ENCODE results near the gene TOMM20. TPM values are rescaled to one million over a fixed set of nuclear protein-coding genes. Genes with fewer than 3 reads are reported as not detected.
A peak's percentile ranks its signal among the peaks of the same experiment; 100 is the strongest.

TOMM20 gene
- total RNA-seq, 3 donors from 2014 or later: 112 to 153 (median 112) TPM

GRCh38 chr1:235069577-235070563 lies 58.8 kb downstream of the TOMM20 start:
- Histone ChIP-seq H3K9me3 (no peaks in the 10 kb centered on the region), H3K27ac (peak overlapping the region; percentile 96 to 98), H3K36me3 (no peaks in the 10 kb centered on the region), H3K27me3 (no peaks in the 10 kb centered on the region), H3K4me1 (peaks cover 20 to 32% of the 10 kb centered on the region in 2 donors), H3K4me3 (no peak overlapping the region)
- TF ChIP-seq POLR2A (IDR thresholded peaks at IDR 0.05): no peak
- peak; percentile 75 to 90 (median 87) for TF ChIP-seq POLR2AphosphoS5 (IDR thresholded peaks at IDR 0.05)
- intact Hi-C loops (cut with DNase I; ENCODE audit: low total_unique reads): loop anchor here (5.0 kb wide), 1 partner anchor 93 kb away; no protein-coding TSS in a partner anchor
- DNase-seq (ENCODE audit: low spot score in 2 of 2): peak; percentile 83 to 95

- intact Hi-C loops (cut with DNase I; ENCODE audit: low total_unique reads): no loop called here
- Histone ChIP-seq H3K27me3 (no peaks in the 10 kb centered on the region), H3K27ac (peak overlapping the region; percentile 96 to 98), H3K4me1 (peaks cover 13 to 25% of the 10 kb centered on the region in 2 donors), H3K4me3 (no peak overlapping the region), H3K9me3 (no peaks in the 10 kb centered on the region), H3K36me3 (no peaks in the 10 kb centered on the region)
- DNase-seq (ENCODE audit: low spot score in 2 of 2): no peak
- TF ChIP-seq CTCF (IDR thresholded peaks at IDR 0.05) (no peak), POLR2AphosphoS5 (IDR thresholded peaks at IDR 0.05) (no peak), POLR2A (IDR thresholded peaks at IDR 0.05) (no peak)
Measured at GRCh38 chr1:235069176-235069575, 59.5 kb downstream of the TOMM20 start.

GRCh38 chr1:235068158-235069121 lies 60.2 kb downstream of the TOMM20 start:
- Histone ChIP-seq H3K4me1 (peaks cover 8 to 20% of the 10 kb centered on the region in 2 donors), H3K9me3 (no peaks in the 10 kb centered on the region), H3K36me3 (no peaks in the 10 kb centered on the region), H3K27ac (peak overlapping the region; percentile 96 to 98), H3K27me3 (no peaks in the 10 kb centered on the region), H3K4me3 (peak overlapping the region in 1 of 3 donors; percentile 42)
- TF ChIP-seq CTCF (IDR thresholded peaks at IDR 0.05): no peak
- peak in 1 of 3 donors; percentile 48 for TF ChIP-seq POLR2AphosphoS5 (IDR thresholded peaks at IDR 0.05)
- DNase-seq (ENCODE audit: low spot score in 2 of 2): peak; percentile 65 to 91
- intact Hi-C loops (cut with DNase I; ENCODE audit: low total_unique reads): no loop called here

GRCh38 chr1:235067396-235068157 lies 61.1 kb downstream of the TOMM20 start:
- intact Hi-C loops (cut with DNase I; ENCODE audit: low total_unique reads): loop anchor here (1.0 kb wide), 1 partner anchor 344 kb away; no protein-coding TSS in a partner anchor
- Histone ChIP-seq H3K4me3 (peak overlapping the region in 1 of 3 donors; percentile 42), H3K36me3 (no peaks in the 10 kb centered on the region), H3K9me3 (no peaks in the 10 kb centered on the region), H3K4me1 (peaks cover 6 to 15% of the 10 kb centered on the region in 2 donors), H3K27ac (peak overlapping the region; percentile 96 to 98), H3K27me3 (no peaks in the 10 kb centered on the region)
- TF ChIP-seq POLR2A (IDR thresholded peaks at IDR 0.05): no peak
- TF ChIP-seq POLR2AphosphoS5 (IDR thresholded peaks at IDR 0.05): peak; percentile 66 to 87 (median 75)
- TF ChIP-seq CTCF (IDR thresholded peaks at IDR 0.05): no peak
- peak; percentile 93 to 98 for DNase-seq (ENCODE audit: low spot score in 2 of 2)

All from breast epithelium (tissue), 4 donors.